HG03108 (cell line): ENCODE data around the gene PRRT1.
"Not testable (repeated sequence)": the region's sequence is repeated elsewhere in the genome, so short reads cannot be mapped to it uniquely, and the experiment has no call there.

Experiments
- ATAC-seq: cut with Tn5 transposase; IDR thresholded peaks from one replicate; pipeline ENCODE4 v1.9.1; 2021; ENCODE audit warnings: moderate library complexity; ENCODE audit not compliant: unreplicated experiment

PRRT1 gene

GRCh38 chr6:32152769-32153563, 1.2 kb upstream of the PRRT1 start:
- no peak for ATAC-seq

GRCh38 chr6:32151181-32151862, 417 bp downstream of the PRRT1 start:
- no peak for ATAC-seq

DNA sequence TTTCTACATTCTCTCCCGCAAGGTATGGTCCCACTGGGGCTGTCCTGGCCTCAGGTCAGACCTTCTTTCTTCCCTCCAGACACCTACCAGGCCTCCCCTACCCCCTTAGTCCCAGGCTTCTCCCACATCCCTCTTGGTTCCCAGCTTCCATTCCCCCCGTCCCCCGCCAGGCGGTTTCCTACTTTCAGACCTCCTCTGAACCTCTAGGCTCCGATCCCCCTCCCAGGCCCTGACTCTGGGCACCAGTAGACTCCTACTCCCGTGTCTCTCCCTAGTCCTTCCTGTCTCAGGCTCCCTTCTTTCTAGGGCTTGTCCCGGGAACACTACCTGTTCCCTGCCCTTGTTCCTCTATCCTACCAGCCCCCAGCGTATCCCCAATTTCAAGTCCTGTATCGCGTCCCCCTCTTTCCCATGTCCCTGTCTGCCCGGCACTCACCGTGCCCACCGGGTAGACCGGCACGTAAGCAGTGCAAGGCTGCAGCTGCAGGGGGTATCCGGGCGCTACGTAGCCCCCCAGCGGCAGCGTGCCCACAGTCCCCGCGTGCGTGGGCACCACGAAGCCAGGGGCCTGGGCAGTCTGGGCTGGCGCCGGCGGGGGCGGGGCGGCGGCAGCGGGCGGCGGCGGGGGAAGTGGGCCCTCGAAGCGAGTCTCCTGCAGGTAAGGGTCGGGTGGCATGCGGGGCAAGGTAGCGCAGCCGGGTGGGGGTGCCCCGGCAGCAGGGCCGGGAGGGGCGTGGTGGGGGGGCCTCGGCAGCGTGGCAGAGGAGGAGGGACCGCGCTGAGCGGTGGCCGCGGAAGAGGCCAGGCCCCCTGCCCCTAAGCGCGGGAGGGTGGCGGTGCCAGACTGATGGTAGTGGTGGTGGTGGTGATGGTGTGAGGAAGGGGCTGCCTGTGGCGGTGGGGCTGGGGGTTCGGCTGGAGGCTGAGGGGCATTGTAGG, 1.5 kb downstream of the PRRT1 start:
- no peak for ATAC-seq

- no peak for ATAC-seq
Measured at GRCh38 chr6:32149092-32149755, 2.5 kb downstream of the PRRT1 start.

GRCh38 chr6:32148289-32149091, 3.2 kb downstream of the PRRT1 start:
- ATAC-seq = no peak

- no peak for ATAC-seq
Measured at GRCh38 chr6:32147401-32148132, 4.2 kb downstream of the PRRT1 start.

GRCh38 chr6:32146687-32147086, 5.1 kb downstream of the PRRT1 start:
- ATAC-seq = no peak

DNA sequence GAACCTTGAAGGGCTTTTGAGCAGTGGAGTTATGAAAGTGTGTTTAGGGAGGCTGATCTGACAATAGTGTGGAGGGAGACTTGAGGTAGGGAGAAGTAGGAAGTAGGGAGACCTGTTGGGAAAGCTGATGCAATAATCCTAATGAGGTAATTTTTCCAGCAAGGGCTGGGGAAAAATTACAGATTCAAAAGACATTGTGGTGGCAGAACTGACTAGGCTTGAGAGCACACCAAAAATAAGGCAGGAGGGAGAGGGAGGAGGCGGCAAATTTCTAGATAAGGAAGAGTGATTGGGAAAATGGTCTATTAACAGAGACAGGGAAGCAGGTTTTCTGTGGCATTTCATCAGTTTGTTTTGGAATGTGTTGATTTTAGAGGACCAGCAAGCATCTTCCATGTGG, 5.5 kb downstream of the PRRT1 start:
- no peak for ATAC-seq

DNA sequence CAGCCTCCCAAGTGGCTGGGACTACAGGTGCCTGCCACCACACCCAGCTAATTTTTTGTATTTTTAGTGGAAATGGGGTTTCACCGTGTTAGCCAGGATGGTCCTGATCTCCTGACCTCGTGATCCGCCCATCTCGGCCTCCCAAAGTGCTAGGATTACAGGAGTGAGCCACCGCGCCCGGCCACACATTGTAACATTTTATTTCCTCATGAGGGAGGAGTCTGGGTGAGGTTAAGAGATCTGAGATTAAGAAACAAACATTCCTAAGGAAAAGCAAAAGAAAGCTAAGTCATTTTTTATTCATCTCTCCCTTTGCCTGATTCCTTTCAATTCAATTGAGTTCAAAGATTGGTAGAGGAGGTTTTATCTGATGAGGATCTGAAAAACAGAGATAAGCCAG, 7.5 kb downstream of the PRRT1 start:
- ATAC-seq = not testable (repeated sequence)

DNA sequence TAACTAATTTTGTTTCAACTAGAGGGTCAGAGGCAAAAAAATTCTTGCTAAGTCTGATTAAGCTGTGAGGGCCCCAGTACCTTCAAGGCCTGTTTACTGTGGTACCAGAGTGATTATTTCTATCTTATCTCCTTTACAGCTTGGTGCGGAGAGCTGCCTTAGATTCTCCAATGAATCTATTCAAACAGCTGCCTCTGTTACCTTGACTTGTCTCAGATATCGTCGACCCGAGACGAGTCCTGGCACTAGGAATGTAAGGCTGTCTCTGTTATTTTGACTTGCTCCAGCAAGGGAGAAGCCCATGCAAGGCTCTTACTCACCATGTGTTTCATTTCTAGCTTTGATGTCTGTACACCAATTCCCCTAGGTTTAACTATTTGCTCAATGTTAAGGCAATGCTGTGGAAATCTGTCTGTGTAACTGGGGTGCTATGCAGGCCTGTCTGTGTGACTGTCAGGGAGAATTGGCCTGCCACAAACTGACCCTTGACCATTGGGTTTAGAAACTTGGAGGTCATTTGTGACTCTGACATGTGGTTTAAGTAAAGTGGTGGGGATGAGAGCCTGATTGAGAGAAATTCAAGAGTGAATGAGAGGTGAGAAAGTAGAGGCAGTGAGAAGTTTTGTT, 11.2 kb downstream of the PRRT1 start:
- ATAC-seq = no peak

- no peak for ATAC-seq
Measured at GRCh38 chr6:32139590-32139989, 12.1 kb downstream of the PRRT1 start.

DNA sequence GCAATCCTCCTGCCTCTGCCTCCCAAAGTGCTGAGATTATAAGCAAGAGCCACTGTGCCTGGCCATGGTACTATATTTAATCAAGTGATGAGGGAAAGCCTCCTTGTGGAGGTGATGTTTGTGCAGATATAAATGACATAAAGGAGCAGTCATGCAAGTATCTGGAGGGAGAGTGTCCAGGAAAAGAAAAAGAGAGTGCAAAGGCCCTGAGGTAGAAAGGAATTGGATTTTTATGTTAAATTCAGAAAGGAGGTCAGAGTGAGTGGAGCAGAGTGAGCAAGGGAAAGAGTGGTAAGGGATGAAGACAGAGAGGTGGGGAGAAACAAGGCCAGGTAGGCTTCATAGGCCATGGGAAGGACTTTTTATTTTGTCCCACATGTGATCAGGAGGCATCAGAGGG, 14.3 kb downstream of the PRRT1 start:
- ATAC-seq = no peak

GRCh38 chr6:32133786-32134185, 18.0 kb downstream of the PRRT1 start:
- no peak for ATAC-seq

DNA sequence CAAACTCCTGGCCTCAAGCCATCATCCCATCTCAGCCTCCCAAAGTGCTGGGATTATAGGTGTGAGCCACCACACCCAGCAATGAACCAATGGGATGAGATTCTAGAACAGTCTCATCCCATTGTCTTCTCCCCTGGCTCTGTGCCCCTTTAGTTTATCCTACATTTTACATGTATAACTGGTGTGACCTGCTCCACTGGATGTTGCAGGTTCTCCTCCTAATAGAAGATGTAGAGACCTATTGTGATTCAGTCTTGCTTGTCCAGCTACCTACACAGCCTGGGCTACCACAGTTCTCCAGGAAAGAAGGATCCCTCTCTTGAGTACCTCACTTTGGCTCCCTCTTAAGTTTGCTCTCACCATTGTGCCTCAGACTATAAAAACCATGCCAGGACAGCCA, 19.6 kb downstream of the PRRT1 start:
- no peak for ATAC-seq

- ATAC-seq = no peak
Measured at GRCh38 chr6:32131439-32131948, 20.2 kb downstream of the PRRT1 start.

DNA sequence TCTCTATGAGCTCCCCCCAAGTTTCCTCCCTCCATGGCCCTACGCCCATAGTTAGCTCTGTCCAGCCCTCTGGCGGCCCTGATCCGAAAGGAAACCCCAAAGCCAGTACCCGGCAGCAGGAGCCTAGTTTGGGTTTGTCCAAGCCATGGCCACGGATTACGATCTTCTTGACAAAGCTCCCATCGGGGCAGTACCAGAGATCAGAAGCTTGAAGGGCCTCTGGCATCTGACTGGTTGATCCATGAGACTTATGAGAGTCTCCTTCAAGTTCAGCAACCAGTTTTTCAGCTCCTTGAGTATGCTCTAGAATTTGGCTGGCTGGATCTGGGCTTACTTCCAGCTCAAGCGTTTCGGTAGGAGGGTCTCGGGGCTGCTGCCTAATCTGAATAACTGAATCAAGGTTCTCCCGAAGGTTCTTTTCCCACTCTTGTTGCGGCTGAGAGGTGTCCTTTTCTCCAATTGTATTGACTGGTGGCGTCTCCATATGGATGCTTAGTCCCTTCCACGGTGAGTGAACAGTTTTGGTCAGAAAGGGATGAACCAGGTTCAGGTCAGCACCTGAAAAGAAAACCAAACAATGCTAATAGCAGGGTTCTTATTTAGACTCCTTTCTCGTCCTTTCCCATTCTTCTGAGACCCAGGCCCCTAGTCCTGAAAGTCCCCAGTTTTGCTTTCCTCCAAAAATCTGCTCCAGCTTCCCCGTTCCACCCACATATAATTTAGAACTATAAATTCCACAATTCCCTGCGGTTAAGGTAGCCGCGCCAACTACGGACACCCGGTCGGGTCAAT, 22.2 kb downstream of the PRRT1 start:
- peak; percentile 8 for ATAC-seq

DNA sequence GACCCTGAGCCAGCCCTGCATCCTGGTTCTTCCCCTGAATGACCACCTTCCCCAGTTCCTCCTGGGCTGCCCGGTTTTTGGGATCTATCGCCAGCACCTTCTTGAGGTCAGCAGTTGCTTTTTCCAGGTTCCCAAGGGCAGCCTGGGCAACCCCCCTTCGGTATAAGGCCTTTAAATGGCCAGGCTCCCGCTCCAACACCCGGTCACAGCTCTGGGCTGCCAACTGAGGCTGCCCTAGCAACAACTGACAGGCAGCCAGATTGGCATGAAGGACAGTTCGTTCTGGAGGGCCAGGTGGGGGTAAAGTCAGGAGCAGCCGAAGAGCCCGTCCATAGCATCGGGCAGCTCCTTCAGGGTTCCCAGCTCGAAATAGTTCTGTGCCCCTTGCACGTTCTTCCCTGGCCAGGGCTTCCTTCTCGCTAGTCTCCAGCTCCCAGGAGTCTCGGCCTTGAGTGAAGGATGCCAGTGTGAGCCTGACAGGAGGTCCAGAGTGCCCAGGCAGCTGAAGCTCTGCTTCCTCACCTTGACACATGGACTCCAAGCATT, 22.9 kb downstream of the PRRT1 start:
- no peak for ATAC-seq
